ACC112 (cell line): Measurements from ENCODE around the gene PDIK1L.
"Not testable (repeated sequence)": the region's sequence is repeated elsewhere in the genome, so short reads cannot be mapped to it uniquely, and the experiment has no call there.

Experiments
- H2AFZ ChIP-seq: fragments of 200-600 bp; sonication (generic); one replicate; pipeline ENCODE4 v1.6.0; 2017; ENCODE audit warnings: antibody characterized with exemption, low read length; ENCODE audit not compliant: unreplicated experiment
- H3K27ac ChIP-seq: fragments of 200-600 bp; sonication (generic); 2 replicates; pipeline ENCODE4 v1.5.1; 2014; ENCODE audit warnings: low read depth, mild to moderate bottlenecking, antibody characterized with exemption, low read length, moderate library complexity
- H3K27me3 ChIP-seq: fragments of 200-600 bp; sonication (generic); 2 replicates; pipeline ENCODE4 v1.6.1; 2014; ENCODE audit warnings: mild to moderate bottlenecking, antibody characterized with exemption, low read length, moderate library complexity, mixed read lengths; ENCODE audit not compliant: insufficient read depth
- H3K36me3 ChIP-seq: fragments of 200-600 bp; sonication (generic); 2 replicates; pipeline ENCODE4 v1.6.1; 2016; ENCODE audit warnings: mild to moderate bottlenecking, antibody characterized with exemption, low read length, moderate library complexity, mixed read lengths; ENCODE audit not compliant: insufficient read depth
- H3K4me1 ChIP-seq: fragments of 200-600 bp; sonication (generic); one replicate; pipeline ENCODE4 v1.6.1; 2016; ENCODE audit warnings: low read length, mixed read lengths; ENCODE audit not compliant: insufficient read depth, unreplicated experiment, control insufficient read depth
- H3K4me3 ChIP-seq: fragments of 200-600 bp; sonication (generic); 2 replicates; pipeline ENCODE4 v1.5.1; 2014; ENCODE audit warnings: mild to moderate bottlenecking, low read depth, low read length
- H3K79me2 ChIP-seq: fragments of 200-600 bp; sonication (generic); one replicate; pipeline ENCODE4 v1.6.0; 2016; ENCODE audit warnings: low read length; ENCODE audit not compliant: control insufficient read depth, unreplicated experiment, insufficient read depth

PDIK1L gene

GRCh38 chr1:26090893-26091292 lies 20.7 kb upstream of the PDIK1L start:
- peaks cover 7% of the 10 kb centered on the region for H3K4me1 ChIP-seq
- peaks cover 9% of the 10 kb centered on the region for H3K27me3 ChIP-seq
- no peaks in the 10 kb centered on the region for H3K36me3 ChIP-seq
- H3K4me3 ChIP-seq = no peak overlapping the region
- no peak overlapping the region for H2AFZ ChIP-seq
- no peaks in the 10 kb centered on the region for H3K79me2 ChIP-seq
- H3K27ac ChIP-seq = no peak overlapping the region

GRCh38 chr1:26092422-26092821 lies 19.2 kb upstream of the PDIK1L start:
- Histone ChIP-seq H2AFZ (no peak overlapping the region), H3K4me3 (no peak overlapping the region), H3K36me3 (no peaks in the 10 kb centered on the region), H3K27me3 (peaks cover 9% of the 10 kb centered on the region), H3K27ac (no peak overlapping the region), H3K4me1 (peaks cover 14% of the 10 kb centered on the region), H3K79me2 (no peaks in the 10 kb centered on the region)

- not testable (repeated sequence) for H3K4me3 ChIP-seq, H3K27me3 ChIP-seq, H3K36me3 ChIP-seq, H3K27ac ChIP-seq, H3K79me2 ChIP-seq, H2AFZ ChIP-seq
- peaks cover 20% of the 10 kb centered on the region for H3K4me1 ChIP-seq
Observed at GRCh38 chr1:26093569-26093968, 18.1 kb upstream of the PDIK1L start.

GRCh38 chr1:26094076-26094669 lies 17.5 kb upstream of the PDIK1L start:
- Histone ChIP-seq H3K79me2 (no peaks in the 10 kb centered on the region), H3K36me3 (no peaks in the 10 kb centered on the region), H3K27me3 (peaks cover 9% of the 10 kb centered on the region), H2AFZ (no peak overlapping the region), H3K27ac (no peak overlapping the region), H3K4me1 (peaks cover 20% of the 10 kb centered on the region), H3K4me3 (no peak overlapping the region)

GRCh38 chr1:26094677-26095383 lies 16.8 kb upstream of the PDIK1L start:
- Histone ChIP-seq H3K27me3 (peaks cover 9% of the 10 kb centered on the region), H3K36me3 (no peaks in the 10 kb centered on the region), H2AFZ (no peak overlapping the region), H3K79me2 (no peaks in the 10 kb centered on the region), H3K4me3 (no peak overlapping the region), H3K27ac (no peak overlapping the region), H3K4me1 (peaks cover 20% of the 10 kb centered on the region)

- Histone ChIP-seq H3K4me1 (peaks cover 20% of the 10 kb centered on the region), H3K27me3 (peaks cover 9% of the 10 kb centered on the region), H3K4me3 (no peak overlapping the region), H2AFZ (no peak overlapping the region), H3K79me2 (no peaks in the 10 kb centered on the region), H3K27ac (no peak overlapping the region), H3K36me3 (no peaks in the 10 kb centered on the region)
Observed at GRCh38 chr1:26096471-26096870, 15.2 kb upstream of the PDIK1L start.

GRCh38 chr1:26097696-26098095 lies 13.9 kb upstream of the PDIK1L start:
- Histone ChIP-seq H2AFZ (no peak overlapping the region), H3K4me1 (peaks cover 28% of the 10 kb centered on the region), H3K4me3 (no peak overlapping the region), H3K36me3 (no peaks in the 10 kb centered on the region), H3K27me3 (peaks cover 4% of the 10 kb centered on the region), H3K79me2 (no peaks in the 10 kb centered on the region), H3K27ac (no peak overlapping the region)

GRCh38 chr1:26098602-26099001 lies 13.0 kb upstream of the PDIK1L start:
- no peaks in the 10 kb centered on the region for H3K36me3 ChIP-seq
- no peak overlapping the region for H3K27ac ChIP-seq
- no peak overlapping the region for H2AFZ ChIP-seq
- H3K79me2 ChIP-seq = no peaks in the 10 kb centered on the region
- H3K4me1 ChIP-seq = peaks cover 31% of the 10 kb centered on the region
- H3K27me3 ChIP-seq = no peaks in the 10 kb centered on the region
- H3K4me3 ChIP-seq = no peak overlapping the region

GRCh38 chr1:26099780-26100179 lies 11.8 kb upstream of the PDIK1L start:
- H3K4me3 ChIP-seq = no peak overlapping the region
- H3K27ac ChIP-seq = no peak overlapping the region
- H2AFZ ChIP-seq = no peak overlapping the region
- H3K27me3 ChIP-seq = no peaks in the 10 kb centered on the region
- H3K36me3 ChIP-seq = no peaks in the 10 kb centered on the region
- no peaks in the 10 kb centered on the region for H3K79me2 ChIP-seq
- H3K4me1 ChIP-seq = peaks cover 26% of the 10 kb centered on the region

- H3K27ac ChIP-seq, H3K79me2 ChIP-seq, H3K4me3 ChIP-seq, H3K36me3 ChIP-seq, H2AFZ ChIP-seq, H3K27me3 ChIP-seq: not testable (repeated sequence)
- peaks cover 24% of the 10 kb centered on the region for H3K4me1 ChIP-seq
Observed at GRCh38 chr1:26100204-26100603, 11.4 kb upstream of the PDIK1L start.

- no peak overlapping the region for H2AFZ ChIP-seq
- no peak overlapping the region for H3K4me3 ChIP-seq
- H3K36me3 ChIP-seq = no peaks in the 10 kb centered on the region
- H3K27ac ChIP-seq = no peak overlapping the region
- no peaks in the 10 kb centered on the region for H3K79me2 ChIP-seq
- no peaks in the 10 kb centered on the region for H3K27me3 ChIP-seq
- H3K4me1 ChIP-seq = peaks cover 20% of the 10 kb centered on the region
Observed at GRCh38 chr1:26102119-26102518, 9.5 kb upstream of the PDIK1L start.
